Measurements from ENCODE around the gene RAB31. TPM values are rescaled to one million over a fixed set of nuclear protein-coding genes. Genes with fewer than 3 reads are reported as not detected.

The RAB31 gene
- polyA plus RNA-seq, 1 donor from 2014 or later = 16.3 TPM

GRCh38 chr18:9724797-9725585 lies 16.9 kb downstream of the RAB31 start:
- Histone ChIP-seq H3K27me3 (ENCODE audit: insufficient read depth, low read depth, low read length) (no peaks in the 10 kb centered on the region), H3K4me2 (ENCODE audit: low read length) (no peak overlapping the region), H3F3A (ENCODE audit: insufficient read depth, low read length, poor library complexity, severe bottlenecking) (no peaks in the 10 kb centered on the region), H3K9ac (ENCODE audit: low read length) (no peak overlapping the region), H2AFZ (ENCODE audit: low read depth, low read length) (no peak overlapping the region), H3K27ac (ENCODE audit: low read length) (no peak overlapping the region), H3K4me3 (ENCODE audit: low read length) (no peak overlapping the region), H3K36me3 (ENCODE audit: insufficient read depth, low read length) (no peaks in the 10 kb centered on the region), H4K20me1 (ENCODE audit: insufficient read depth) (no peaks in the 10 kb centered on the region), H3K79me2 (replicated peaks; ENCODE audit: insufficient read depth, low read length) (peaks cover 8% of the 10 kb centered on the region), H3K9me3 (ENCODE audit: low read length) (no peaks in the 10 kb centered on the region), H3K9me2 (ENCODE audit: insufficient read depth, low read length) (no peaks in the 10 kb centered on the region)
- no peak for TF ChIP-seq REST (IDR thresholded peaks at IDR 0.05; ENCODE audit: borderline replicate concordance)
- TF ChIP-seq SMC3 (conservative IDR thresholded peaks at IDR 0.05; ENCODE audit: poor library complexity) = no peak
- no peak for TF ChIP-seq TAF1 (IDR thresholded peaks at IDR 0.05; ENCODE audit: low read depth)
- no peak for TF ChIP-seq POLR2AphosphoS5 (IDR thresholded peaks at IDR 0.05)
- no peak for TF ChIP-seq EP300 (conservative IDR thresholded peaks at IDR 0.05; ENCODE audit: poor library complexity, severe bottlenecking)
- no peak for TF ChIP-seq MXI1 (conservative IDR thresholded peaks at IDR 0.05; ENCODE audit: poor library complexity, severe bottlenecking)
- TF ChIP-seq CTCF (IDR thresholded peaks at IDR 0.05; ENCODE audit: poor library complexity, severe bottlenecking) = no peak
- no peak for TF ChIP-seq EZH2 (IDR thresholded peaks at IDR 0.05; ENCODE audit: borderline replicate concordance, insufficient read depth, low read length, poor library complexity, severe bottlenecking)
- TF ChIP-seq RAD21 (conservative IDR thresholded peaks at IDR 0.05) = no peak

- H3K9ac ChIP-seq (ENCODE audit: low read length) = no peak overlapping the region
- H3K27ac ChIP-seq (ENCODE audit: low read length) = no peak overlapping the region
- no peaks in the 10 kb centered on the region for H4K20me1 ChIP-seq (ENCODE audit: insufficient read depth)
- H3K4me3 ChIP-seq (ENCODE audit: low read length) = no peak overlapping the region
- no peaks in the 10 kb centered on the region for H3F3A ChIP-seq (ENCODE audit: insufficient read depth, low read length, poor library complexity, severe bottlenecking)
- no peaks in the 10 kb centered on the region for H3K27me3 ChIP-seq (ENCODE audit: insufficient read depth, low read depth, low read length)
- no peaks in the 10 kb centered on the region for H3K36me3 ChIP-seq (ENCODE audit: insufficient read depth, low read length)
- H3K9me2 ChIP-seq (ENCODE audit: insufficient read depth, low read length) = no peaks in the 10 kb centered on the region
- TF ChIP-seq REST (IDR thresholded peaks at IDR 0.05; ENCODE audit: borderline replicate concordance) (no peak), POLR2AphosphoS5 (IDR thresholded peaks at IDR 0.05) (no peak), EP300 (conservative IDR thresholded peaks at IDR 0.05; ENCODE audit: poor library complexity, severe bottlenecking) (no peak), RAD21 (conservative IDR thresholded peaks at IDR 0.05) (no peak), CTCF (IDR thresholded peaks at IDR 0.05; ENCODE audit: poor library complexity, severe bottlenecking) (no peak), SMC3 (conservative IDR thresholded peaks at IDR 0.05; ENCODE audit: poor library complexity) (no peak), EZH2 (IDR thresholded peaks at IDR 0.05; ENCODE audit: borderline replicate concordance, insufficient read depth, low read length, poor library complexity, severe bottlenecking) (no peak), TAF1 (IDR thresholded peaks at IDR 0.05; ENCODE audit: low read depth) (no peak), MXI1 (conservative IDR thresholded peaks at IDR 0.05; ENCODE audit: poor library complexity, severe bottlenecking) (no peak)
- no peak overlapping the region for H3K4me2 ChIP-seq (ENCODE audit: low read length)
- H3K79me2 ChIP-seq (replicated peaks; ENCODE audit: insufficient read depth, low read length) = peaks cover 3% of the 10 kb centered on the region
- no peak overlapping the region for H2AFZ ChIP-seq (ENCODE audit: low read depth, low read length)
- H3K9me3 ChIP-seq (ENCODE audit: low read length) = no peaks in the 10 kb centered on the region
Measured at GRCh38 chr18:9726175-9726574, 18.1 kb downstream of the RAB31 start.

Measured in neural cell (in vitro differentiated cells).